Glutamatergic neuron (in vitro differentiated cells): Measurements from ENCODE around the gene MAN2B2. TPM values are rescaled to one million over a fixed set of nuclear protein-coding genes. Genes with fewer than 3 reads are reported as not detected.
"Not testable (repeated sequence)": the region's sequence is repeated elsewhere in the genome, so short reads cannot be mapped to it uniquely, and the experiment has no call there.

ENCODE experiments used
- DNase-seq: peaks from one replicate; pipeline ENCODE4 v3.0.0; 2022
- H3K27ac Mint-ChIP-seq: one replicate; pipeline ENCODE4 v1.8.0; 2020; ENCODE audit warnings: mild to moderate bottlenecking, mixed read lengths, inconsistent platforms; ENCODE audit not compliant: unreplicated experiment
- H3K27me3 Mint-ChIP-seq: one replicate; pipeline ENCODE4 v1.8.0; 2020; ENCODE audit warnings: mild to moderate bottlenecking, moderate library complexity, mixed read lengths, inconsistent platforms; ENCODE audit not compliant: unreplicated experiment
- H3K36me3 Mint-ChIP-seq: one replicate; pipeline ENCODE4 v1.8.0; 2020; ENCODE audit warnings: mild to moderate bottlenecking, mixed read lengths, inconsistent platforms; ENCODE audit not compliant: unreplicated experiment
- H3K4me1 Mint-ChIP-seq: one replicate; pipeline ENCODE4 v1.8.0; 2020; ENCODE audit warnings: mild to moderate bottlenecking, low read depth, mixed read lengths, inconsistent platforms; ENCODE audit not compliant: unreplicated experiment
- H3K4me3 Mint-ChIP-seq: one replicate; pipeline ENCODE4 v1.8.0; 2020; ENCODE audit warnings: mild to moderate bottlenecking, mixed read lengths, inconsistent platforms; ENCODE audit not compliant: unreplicated experiment
- H3K9me3 Mint-ChIP-seq: one replicate; pipeline ENCODE4 v1.8.0; 2020; ENCODE audit warnings: mild to moderate bottlenecking, moderate library complexity, mixed read lengths, inconsistent platforms; ENCODE audit not compliant: unreplicated experiment
- CTCF ChIP-seq: fragments of 200-600 bp; sonication (generic); IDR thresholded peaks from one replicate; pipeline ENCODE4 v1.5.0; 2021; ENCODE audit not compliant: partially characterized antibody, unreplicated experiment
- total RNA-seq: library from RNA; stranded (reverse); fragmentation: NEBNext Ultra II Directional; extraction: Animal tissue kit (Norgen Biotek cat#: 25700); gene quantifications from one replicate; pipeline ENCODE4 v1.2.1, GENCODE V29; 2021; ENCODE audit not compliant: unreplicated experiment

MAN2B2 gene
- total RNA-seq, 1 donor from 2014 or later: 15.5 TPM

- no peaks in the 10 kb centered on the region for H3K36me3 Mint-ChIP-seq
- H3K27ac Mint-ChIP-seq: no peak overlapping the region
- TF ChIP-seq CTCF: no peak
- H3K9me3 Mint-ChIP-seq: peaks cover 10% of the 10 kb centered on the region
- peaks cover 2% of the 10 kb centered on the region for H3K4me1 Mint-ChIP-seq
- DNase-seq: no peak
- peaks cover 3% of the 10 kb centered on the region for H3K27me3 Mint-ChIP-seq
- no peak overlapping the region for H3K4me3 Mint-ChIP-seq
These were observed 47.8 kb downstream of the MAN2B2 start for GRCh38 chr4:6622744-6623143.

GRCh38 chr4:6625256-6625655, 50.3 kb downstream of the MAN2B2 start:
- TF ChIP-seq CTCF: no peak
- H3K9me3 Mint-ChIP-seq: peaks cover 5% of the 10 kb centered on the region
- H3K4me3 Mint-ChIP-seq: no peak overlapping the region
- no peak for DNase-seq
- H3K27ac Mint-ChIP-seq: no peak overlapping the region
- no peaks in the 10 kb centered on the region for H3K36me3 Mint-ChIP-seq
- H3K4me1 Mint-ChIP-seq: peaks cover 1% of the 10 kb centered on the region
- peaks cover 3% of the 10 kb centered on the region for H3K27me3 Mint-ChIP-seq

GRCh38 chr4:6626066-6626465, 51.1 kb downstream of the MAN2B2 start:
- H3K4me1 Mint-ChIP-seq: no peaks in the 10 kb centered on the region
- H3K27me3 Mint-ChIP-seq: peaks cover 3% of the 10 kb centered on the region
- no peak overlapping the region for H3K4me3 Mint-ChIP-seq
- no peak for TF ChIP-seq CTCF
- H3K36me3 Mint-ChIP-seq: no peaks in the 10 kb centered on the region
- DNase-seq: no peak
- no peak overlapping the region for H3K27ac Mint-ChIP-seq
- peaks cover 3% of the 10 kb centered on the region for H3K9me3 Mint-ChIP-seq

GRCh38 chr4:6627832-6628231, 52.8 kb downstream of the MAN2B2 start:
- no peak overlapping the region for H3K4me3 Mint-ChIP-seq
- no peaks in the 10 kb centered on the region for H3K9me3 Mint-ChIP-seq
- H3K36me3 Mint-ChIP-seq: no peaks in the 10 kb centered on the region
- no peak overlapping the region for H3K27ac Mint-ChIP-seq
- no peak for DNase-seq
- peaks cover 5% of the 10 kb centered on the region for H3K4me1 Mint-ChIP-seq
- no peak for TF ChIP-seq CTCF
- H3K27me3 Mint-ChIP-seq: no peaks in the 10 kb centered on the region

GRCh38 chr4:6628484-6628883, 53.5 kb downstream of the MAN2B2 start:
- not testable (repeated sequence) for H3K4me3 Mint-ChIP-seq, H3K9me3 Mint-ChIP-seq, H3K36me3 Mint-ChIP-seq, DNase-seq, H3K27me3 Mint-ChIP-seq, H3K27ac Mint-ChIP-seq
- peaks cover 11% of the 10 kb centered on the region for H3K4me1 Mint-ChIP-seq

- Mint-ChIP-seq H3K27ac (peak overlapping the region; percentile 8), H3K4me1 (peaks cover 14% of the 10 kb centered on the region), H3K36me3 (no peaks in the 10 kb centered on the region), H3K27me3 (no peaks in the 10 kb centered on the region), H3K4me3 (no peak overlapping the region), H3K9me3 (no peaks in the 10 kb centered on the region)
- TF ChIP-seq CTCF: no peak
- DNase-seq: no peak
These were observed 57.1 kb downstream of the MAN2B2 start for GRCh38 chr4:6632125-6632524.
